ENCODE measurements around the gene LITAFD.

DNA sequence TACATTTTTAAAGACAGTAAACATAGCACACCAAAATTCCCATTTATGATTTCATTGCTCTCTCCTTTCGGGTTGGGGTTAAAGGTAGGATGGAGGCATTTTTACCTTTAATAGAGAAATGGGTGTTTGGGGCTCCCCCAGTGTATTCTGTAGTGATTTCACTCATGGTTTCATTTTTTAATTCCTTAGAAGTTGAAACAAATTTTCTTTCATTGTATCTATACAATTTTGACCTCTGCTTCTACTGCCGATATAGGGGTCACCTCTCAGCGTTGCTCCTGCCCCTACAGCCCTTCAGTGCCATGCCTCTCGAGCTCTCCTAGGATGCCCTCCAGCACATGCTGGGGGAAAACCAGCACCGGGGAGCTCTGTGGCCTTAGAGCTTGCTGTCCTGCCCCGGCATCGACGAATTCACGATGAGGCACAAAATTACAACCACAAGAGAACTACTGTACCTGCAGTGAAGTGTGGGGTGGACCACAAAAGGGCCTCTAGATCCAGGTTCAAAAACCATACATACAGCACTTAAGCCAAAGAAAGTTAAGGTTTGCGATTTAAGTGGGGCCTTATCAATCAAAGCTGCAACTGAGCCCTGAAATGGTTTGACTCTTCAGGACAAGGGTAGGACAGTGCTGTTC, 39.3 kb downstream of the LITAFD start:
- no peak for TF ChIP-seq CTCF (IDR thresholded peaks at IDR 0.05)
- TF ChIP-seq POLR2A (IDR thresholded peaks at IDR 0.05): no peak
